Stimulated activated CD4-positive, alpha-beta T cell treated with anti-CD3 and anti-CD28 coated beads, Interleukin-4, amount 100 ng/mL, for 48 hours (primary cell): ENCODE data around the gene GNG12.
"Not testable (repeated sequence)": the region's sequence is repeated elsewhere in the genome, so short reads cannot be mapped to it uniquely, and the experiment has no call there.

Experiments used
- DNase-seq, 2 donors: peaks; one replicate each; pipeline ENCODE4 v3.0.0-alpha.2; 2020; ENCODE audit warnings: low read depth in 2 of 2

Gene GNG12

GRCh38 chr1:67733681-67734322 is 99.5 kb downstream of the GNG12 start:
- DNase-seq = no peak

DNA sequence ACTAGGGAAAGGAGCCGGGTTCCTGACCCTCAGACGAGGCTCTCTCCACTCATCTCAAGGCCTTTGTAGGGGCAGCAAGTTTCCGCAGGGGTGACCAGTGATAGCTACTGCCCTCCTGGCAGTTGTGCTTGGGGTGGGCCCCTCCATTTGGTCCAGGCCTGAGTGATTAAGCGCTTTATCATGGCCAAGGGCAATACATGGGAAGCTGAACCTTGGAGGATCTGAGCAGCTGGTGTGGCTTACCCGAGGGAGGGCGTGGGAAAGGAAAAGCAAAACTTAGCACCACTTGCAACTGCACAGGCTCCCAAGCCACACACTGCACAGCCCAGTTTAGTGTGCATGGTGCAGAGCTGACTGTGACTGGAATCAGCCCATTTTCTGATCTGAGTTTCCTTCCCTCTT is 100.5 kb downstream of the GNG12 start:
- no peak for DNase-seq

- no peak for DNase-seq
Measured at GRCh38 chr1:67731322-67731721, 101.9 kb downstream of the GNG12 start.

DNA sequence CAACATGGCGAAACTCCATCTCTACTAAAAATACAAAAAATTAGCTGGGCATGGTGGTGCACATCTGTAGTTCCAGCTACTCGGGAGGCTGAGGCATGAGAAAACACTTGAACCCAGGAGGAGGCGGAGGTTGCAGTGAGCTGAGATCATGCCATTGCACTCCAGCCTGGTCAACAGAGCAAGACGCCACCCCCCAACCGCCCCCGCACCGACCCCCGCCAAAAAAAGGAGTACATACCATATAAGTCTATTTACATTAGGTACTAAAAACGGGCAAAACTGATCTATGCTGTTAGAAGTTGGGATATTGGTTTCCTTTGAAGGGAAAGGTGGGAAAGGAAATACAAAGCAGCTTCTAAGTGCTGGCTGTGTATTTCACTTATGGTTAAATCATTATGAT is 103.0 kb downstream of the GNG12 start:
- DNase-seq = not testable (repeated sequence)

DNA sequence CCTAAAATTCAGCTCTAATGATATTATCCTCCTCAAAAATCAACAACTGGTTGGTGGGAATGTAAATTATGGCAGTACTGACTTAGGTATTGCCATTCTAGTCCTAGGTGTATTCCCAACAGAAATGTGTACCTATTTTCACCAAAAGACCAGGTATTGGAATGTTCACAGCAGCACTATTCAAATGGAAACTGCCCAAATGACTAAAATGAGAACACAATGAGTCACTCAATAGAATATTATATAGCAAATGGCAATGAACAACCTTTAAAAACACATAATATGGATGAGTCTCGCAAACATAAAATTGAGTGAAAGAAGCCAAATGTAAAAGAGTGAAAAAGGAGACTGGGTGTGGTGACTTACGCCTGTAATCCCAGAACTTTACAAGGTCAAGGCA is 103.4 kb downstream of the GNG12 start:
- no peak for DNase-seq

DNA sequence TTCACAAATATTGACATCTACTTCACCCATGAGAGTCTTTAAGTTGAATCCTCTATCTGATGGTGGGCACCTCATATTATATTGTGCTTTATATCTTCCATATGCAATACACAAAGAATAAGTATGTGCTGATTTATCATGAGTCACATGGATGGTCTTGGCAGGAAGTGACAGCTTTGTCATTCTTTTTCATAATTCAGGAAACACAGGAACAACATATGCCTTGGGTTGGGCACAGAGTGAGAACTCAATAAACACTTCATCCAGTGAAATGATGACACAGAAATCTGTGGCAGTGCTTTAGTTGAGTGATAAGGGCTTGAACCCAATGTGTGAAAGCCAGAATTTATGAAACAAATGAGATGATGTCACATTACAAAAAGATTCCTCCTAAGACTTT is 107.0 kb downstream of the GNG12 start:
- no peak for DNase-seq

DNA sequence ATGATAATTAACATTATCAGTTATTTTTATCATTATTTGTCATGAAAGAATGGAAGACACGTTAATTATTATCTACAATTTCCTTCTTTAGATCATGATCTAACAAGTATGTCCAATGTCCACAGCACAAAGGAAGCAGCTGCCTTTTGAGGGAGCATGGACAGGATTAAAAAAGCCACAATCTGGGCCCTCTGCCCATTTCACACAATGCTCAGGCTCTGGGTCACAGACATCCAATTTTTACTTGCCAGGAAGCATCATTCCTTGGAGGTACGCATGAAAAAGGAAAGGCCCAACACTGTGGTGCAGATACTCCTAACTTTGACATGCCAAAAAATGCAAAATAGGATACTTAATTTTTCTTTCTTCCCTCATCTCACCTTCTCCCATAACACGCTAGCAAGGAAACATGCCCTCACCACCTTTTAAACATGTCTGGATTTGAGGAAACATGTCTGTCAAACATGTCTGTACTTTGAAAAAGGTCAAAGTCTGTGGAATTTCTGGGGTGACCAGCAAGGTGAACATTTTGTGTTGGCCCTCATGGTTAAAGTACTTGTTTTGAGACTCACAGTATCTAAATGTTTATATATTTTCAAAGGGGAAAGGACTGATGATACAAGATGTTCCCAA is 108.2 kb downstream of the GNG12 start:
- DNase-seq = no peak

- DNase-seq = no peak
Measured at GRCh38 chr1:67723620-67724019, 109.6 kb downstream of the GNG12 start.

DNA sequence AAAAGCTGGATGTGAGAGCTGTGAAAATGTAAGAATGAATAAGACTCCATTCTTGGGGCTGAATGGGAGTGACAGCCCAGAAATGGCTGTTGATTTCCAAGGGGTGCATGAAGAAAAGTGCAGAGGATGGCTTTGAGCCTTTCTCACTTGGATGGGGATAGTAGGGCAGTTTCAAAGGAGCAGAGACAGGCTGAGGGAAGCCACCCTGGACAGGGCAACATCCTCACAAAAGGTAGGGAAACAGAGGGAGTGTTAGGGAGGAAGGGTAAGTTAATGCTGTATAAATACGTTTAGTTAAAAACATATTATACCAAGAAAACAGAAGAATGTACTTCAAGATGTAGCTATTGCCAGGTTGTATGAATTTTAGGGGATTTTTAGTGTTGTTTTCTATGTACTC is 110.1 kb downstream of the GNG12 start:
- DNase-seq = no peak

GRCh38 chr1:67722292-67722944 is 110.8 kb downstream of the GNG12 start:
- no peak for DNase-seq

- no peak for DNase-seq
Measured at GRCh38 chr1:67721650-67722291, 111.5 kb downstream of the GNG12 start.

DNA sequence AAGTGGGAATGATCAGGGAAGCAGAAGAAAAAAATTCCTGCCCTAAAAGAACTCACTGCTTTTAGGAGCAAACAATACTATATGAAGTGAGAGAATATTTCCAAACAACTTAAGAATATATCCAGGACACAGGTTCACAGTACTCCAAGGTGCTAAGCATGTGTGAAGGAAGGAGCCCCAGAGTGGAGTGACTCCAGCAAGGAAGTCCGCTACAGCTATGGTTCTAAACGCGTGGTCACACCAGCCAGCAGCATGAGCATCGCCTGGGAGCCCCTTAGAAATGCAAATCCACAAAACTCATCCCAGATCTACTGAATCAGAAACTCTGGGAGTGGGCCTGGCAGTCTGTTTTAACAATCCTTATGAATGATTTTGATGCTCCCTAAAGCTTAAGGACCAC is 112.2 kb downstream of the GNG12 start:
- no peak for DNase-seq

GRCh38 chr1:67719329-67720196 is 113.7 kb downstream of the GNG12 start:
- DNase-seq = no peak

DNA sequence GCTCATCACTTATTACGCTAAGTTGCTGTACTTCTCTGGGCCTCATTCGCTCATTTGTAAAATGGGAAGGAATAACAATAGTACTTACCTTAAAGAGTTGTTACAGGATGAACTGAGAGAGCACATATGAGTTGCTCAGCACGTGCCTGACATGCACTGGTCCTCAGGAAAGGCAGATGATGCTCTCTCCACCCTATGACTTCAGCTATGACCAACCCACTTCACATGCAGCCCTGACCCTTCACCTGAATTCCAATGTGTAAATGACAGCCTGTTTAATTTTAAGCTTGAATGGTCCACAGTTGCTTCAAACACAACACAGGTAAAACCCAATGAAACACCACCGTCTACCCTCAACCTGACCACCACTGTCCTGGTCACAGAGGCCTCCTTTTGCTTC is 115.4 kb downstream of the GNG12 start:
- no peak for DNase-seq

DNA sequence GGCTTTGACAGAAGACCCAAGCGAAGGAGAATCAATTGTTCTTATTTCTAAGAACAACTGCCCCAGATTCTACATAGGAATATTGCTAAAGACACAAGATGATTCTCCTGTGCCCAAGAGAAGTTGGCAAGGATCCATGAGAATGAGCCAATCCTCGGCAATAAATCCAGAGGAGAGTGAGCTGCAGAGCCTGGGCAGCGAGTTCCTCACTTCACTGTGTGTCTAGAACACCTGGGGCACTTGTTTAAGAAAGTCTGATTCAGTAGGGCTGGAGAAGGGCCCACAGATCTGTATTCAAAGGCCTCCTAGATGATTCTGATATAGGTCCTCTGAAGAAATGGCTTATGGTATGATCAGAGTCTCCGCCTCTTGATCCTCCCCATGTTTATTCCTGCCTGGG is 116.5 kb downstream of the GNG12 start:
- DNase-seq = no peak

GRCh38 chr1:67715819-67716218 is 117.4 kb downstream of the GNG12 start:
- no peak for DNase-seq

GRCh38 chr1:67713057-67713846 is 120.0 kb downstream of the GNG12 start:
- DNase-seq = no peak

GRCh38 chr1:67711855-67712212 is 121.4 kb downstream of the GNG12 start:
- DNase-seq = no peak

DNA sequence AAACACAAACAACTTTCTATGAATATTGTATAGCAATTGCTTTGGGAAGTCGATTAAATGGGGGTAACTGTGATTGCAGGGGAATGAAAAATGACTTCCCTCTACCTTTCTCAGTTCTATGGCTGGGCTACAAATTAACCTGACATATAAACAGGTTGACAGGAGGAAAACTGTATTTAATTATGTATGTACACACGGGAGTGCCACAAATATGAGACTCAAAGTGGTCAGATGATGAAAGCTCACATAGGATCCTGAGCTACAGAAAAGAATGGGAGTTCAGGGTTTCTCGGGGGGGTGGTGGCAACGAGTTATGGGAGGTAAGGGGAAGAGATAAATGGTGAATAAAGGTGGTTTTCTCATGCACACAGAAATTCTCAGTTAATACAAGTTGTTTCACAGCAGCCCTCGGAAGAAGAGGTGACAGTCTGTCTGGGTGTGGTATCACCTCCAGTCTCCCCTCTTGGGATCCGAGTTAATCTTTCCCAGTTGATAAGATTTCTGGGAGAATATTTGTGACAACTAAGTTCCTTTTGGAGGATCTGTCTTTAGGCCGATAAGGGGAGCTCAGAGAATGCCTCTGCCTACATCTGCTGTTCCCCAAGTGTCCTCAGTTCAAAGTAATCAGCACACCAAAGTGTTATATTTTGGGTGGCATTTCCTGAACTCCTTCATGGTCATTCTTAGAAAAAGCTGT is 122.0 kb downstream of the GNG12 start:
- DNase-seq = no peak

- DNase-seq = no peak
Measured at GRCh38 chr1:67710417-67710816, 122.8 kb downstream of the GNG12 start.

- no peak for DNase-seq
Measured at GRCh38 chr1:67708606-67709005, 124.7 kb downstream of the GNG12 start.
